Prostate gland (tissue), 2 donors: ENCODE data around the gene DCT. TPM values are rescaled to one million over a fixed set of nuclear protein-coding genes. Genes with fewer than 3 reads are reported as not detected.

Experiments used
- DNase-seq: peaks from one replicate; pipeline ENCODE4 v3.0.0-alpha.2; 2019; ENCODE audit warnings: low spot score
- H3K27ac ChIP-seq, 2 donors: fragments of 200-600 bp; sonication (generic); 2 replicates each; pipeline ENCODE4 v1.5.1; 2017 to 2019
- H3K27me3 ChIP-seq: fragments of 200-600 bp; sonication (generic); replicated peaks from 2 replicates; pipeline ENCODE4 v1.5.1; 2019; ENCODE audit not compliant: insufficient read depth
- H3K36me3 ChIP-seq, 2 donors: fragments of 200-600 bp; sonication (generic); 1 replicate in 1 of 2; 2 replicates in 1 of 2; pipeline versions ENCODE4 v1.5.1 to v1.8.1; 2017 to 2019
- H3K4me1 ChIP-seq: fragments of 200-600 bp; sonication (generic); replicated peaks from 2 replicates; pipeline ENCODE4 v1.5.1; 2019
- H3K4me3 ChIP-seq, 2 donors: fragments of 200-600 bp; sonication (generic); 2 replicates each; pipeline ENCODE4 v1.5.1; 2017 to 2019
- H3K9me3 ChIP-seq: fragments of 200-600 bp; sonication (generic); 2 replicates; pipeline ENCODE4 v1.5.1; 2017
- POLR2A ChIP-seq: fragments of 450-650 bp; IDR thresholded peaks from one replicate; pipeline ENCODE4 v1.6.1; 2016; ENCODE audit warnings: antibody characterized with exemption, mild to moderate bottlenecking
- POLR2AphosphoS5 ChIP-seq: sonication (generic); formaldehyde crosslinking; IDR thresholded peaks from one replicate; pipeline ENCODE4 v1.6.1; 2017; ENCODE audit warnings: antibody characterized with exemption
- WGBS: methylation state at CpG from one replicate; pipeline ENCODE4 v1.1.5; 2018; 5-methylcytosine and 5-hydroxymethylcytosine counted together
- intact Hi-C: fragments of 100-400 bp; cut with DNase I; formaldehyde crosslinking; loops from one replicate; pipeline ENCODE4 v1.14.2; 2022
- total RNA-seq, 2 donors: library from RNA; depleted of rRNA; stranded (reverse); fragments of >200 nt; gene quantifications; one replicate each; pipeline ENCODE4 v1.1.0, GENCODE V29; 2016
- TF ChIP-seq, protein P1 (sequence below), 4 experiments: fragments of 200-600 bp in 2 of 4; fragments of 450-650 bp in 2 of 4; sonication (generic) in 2 of 4; IDR thresholded peaks; 1 replicate in 3 of 4; 2 replicates in 1 of 4; pipeline ENCODE4 v1.5.1; 2016 to 2019; ENCODE audit warnings: antibody characterized with exemption in 4 of 4, mild to moderate bottlenecking in 2 of 4, moderate library complexity in 2 of 4

Gene DCT
- total RNA-seq, 2 donors from 2014 or later, result 0.55 to 3.4 TPM

DNA sequence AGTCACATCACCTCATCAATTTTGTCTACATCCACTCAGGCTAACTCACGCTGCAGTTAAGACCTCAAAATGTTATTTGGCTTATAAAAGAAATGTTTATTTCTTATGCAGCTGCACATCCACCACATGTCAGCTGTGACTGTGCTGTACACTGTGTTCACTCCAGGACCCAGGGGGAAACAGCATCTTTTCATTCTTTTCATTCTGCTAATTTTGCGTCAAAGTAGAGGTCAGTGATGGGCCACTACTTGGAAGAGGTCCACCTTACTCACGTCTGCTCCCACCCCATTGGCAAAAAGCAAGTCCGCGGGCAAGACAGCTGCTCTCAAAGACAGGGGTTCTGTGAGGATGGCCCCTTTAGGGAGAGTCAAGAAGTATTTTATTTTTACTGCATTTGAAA lies 4.5 kb upstream of the DCT start:
- 67% methylated on average over 5 of the region's 5 CpGs for WGBS
- intact Hi-C loops, result no loop called here
- Histone ChIP-seq H3K4me3 (no peak overlapping the region), H3K27me3 (no peaks in the 10 kb centered on the region), H3K36me3 (no peaks in the 10 kb centered on the region), H3K9me3 (no peaks in the 10 kb centered on the region), H3K4me1 (no peaks in the 10 kb centered on the region), H3K27ac (no peak overlapping the region)
- DNase-seq, result no peak
- TF ChIP-seq, protein P1, sequence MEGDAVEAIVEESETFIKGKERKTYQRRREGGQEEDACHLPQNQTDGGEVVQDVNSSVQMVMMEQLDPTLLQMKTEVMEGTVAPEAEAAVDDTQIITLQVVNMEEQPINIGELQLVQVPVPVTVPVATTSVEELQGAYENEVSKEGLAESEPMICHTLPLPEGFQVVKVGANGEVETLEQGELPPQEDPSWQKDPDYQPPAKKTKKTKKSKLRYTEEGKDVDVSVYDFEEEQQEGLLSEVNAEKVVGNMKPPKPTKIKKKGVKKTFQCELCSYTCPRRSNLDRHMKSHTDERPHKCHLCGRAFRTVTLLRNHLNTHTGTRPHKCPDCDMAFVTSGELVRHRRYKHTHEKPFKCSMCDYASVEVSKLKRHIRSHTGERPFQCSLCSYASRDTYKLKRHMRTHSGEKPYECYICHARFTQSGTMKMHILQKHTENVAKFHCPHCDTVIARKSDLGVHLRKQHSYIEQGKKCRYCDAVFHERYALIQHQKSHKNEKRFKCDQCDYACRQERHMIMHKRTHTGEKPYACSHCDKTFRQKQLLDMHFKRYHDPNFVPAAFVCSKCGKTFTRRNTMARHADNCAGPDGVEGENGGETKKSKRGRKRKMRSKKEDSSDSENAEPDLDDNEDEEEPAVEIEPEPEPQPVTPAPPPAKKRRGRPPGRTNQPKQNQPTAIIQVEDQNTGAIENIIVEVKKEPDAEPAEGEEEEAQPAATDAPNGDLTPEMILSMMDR (IDR thresholded peaks at IDR 0.05), result no peak
- TF ChIP-seq POLR2A (no peak), POLR2AphosphoS5 (no peak)

DNA sequence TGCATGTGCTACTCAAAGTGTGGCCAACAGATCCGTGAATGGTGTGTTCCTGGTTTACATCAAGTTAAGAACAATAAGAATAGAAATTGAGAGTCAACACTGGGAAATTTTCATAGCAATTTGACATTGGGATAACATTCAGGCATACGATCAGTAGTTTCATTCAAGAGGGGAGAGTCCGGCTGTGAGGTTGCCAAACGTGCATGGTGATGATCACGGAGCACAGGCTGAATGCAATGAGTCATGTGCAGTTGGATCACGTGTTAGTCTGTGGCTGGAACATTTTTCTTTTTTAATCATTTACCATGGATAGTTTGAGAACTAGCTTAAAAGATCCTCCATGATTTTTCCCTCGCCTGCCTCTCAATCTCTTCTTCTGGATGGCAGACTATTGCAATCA lies 2.5 kb upstream of the DCT start:
- Histone ChIP-seq H3K4me1 (no peaks in the 10 kb centered on the region), H3K27me3 (no peaks in the 10 kb centered on the region), H3K27ac (no peak overlapping the region), H3K9me3 (no peaks in the 10 kb centered on the region), H3K4me3 (no peak overlapping the region), H3K36me3 (no peaks in the 10 kb centered on the region)
- TF ChIP-seq, protein P1 (IDR thresholded peaks at IDR 0.05), result no peak
- TF ChIP-seq POLR2A (no peak), POLR2AphosphoS5 (no peak)
- intact Hi-C loops, result no loop called here
- WGBS, result 74% methylated on average over 7 of the region's 7 CpGs
- no peak for DNase-seq

DNA sequence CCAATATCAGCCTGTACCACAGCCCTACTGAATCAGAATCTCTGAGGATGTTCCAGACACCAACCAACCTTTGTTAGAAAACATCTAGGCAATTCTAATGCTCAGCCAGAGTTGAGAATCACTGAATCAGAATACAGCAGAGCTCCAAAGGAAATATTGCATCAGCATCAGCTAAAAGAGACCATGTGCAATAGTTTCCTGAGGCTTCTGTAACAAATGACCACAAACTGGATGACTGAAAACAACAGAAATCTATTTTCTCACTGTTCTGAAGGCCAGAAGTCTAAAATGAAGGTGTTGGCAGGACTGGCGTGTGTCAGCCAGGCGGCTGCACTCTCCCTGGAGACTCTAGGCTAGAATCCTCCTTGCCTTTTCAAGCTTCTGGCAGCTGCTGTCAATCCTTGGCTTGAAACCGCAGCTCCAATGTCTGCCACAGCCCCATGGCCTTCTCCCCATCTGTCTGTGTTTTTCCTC lies 1.2 kb upstream of the DCT start:
- 80% methylated on average over 3 of the region's 3 CpGs for WGBS
- H3K27ac ChIP-seq, result no peak overlapping the region

GRCh38 chr13:94478913-94479312 lies 569 bp downstream of the DCT start:
- intact Hi-C loops, result no loop called here
- Histone ChIP-seq H3K27ac (no peak overlapping the region), H3K4me1 (no peaks in the 10 kb centered on the region), H3K4me3 (no peak overlapping the region), H3K36me3 (no peaks in the 10 kb centered on the region), H3K27me3 (no peaks in the 10 kb centered on the region), H3K9me3 (no peaks in the 10 kb centered on the region)
- DNase-seq, result no peak
- TF ChIP-seq, protein P1 (IDR thresholded peaks at IDR 0.05), result no peak
- TF ChIP-seq POLR2A (no peak), POLR2AphosphoS5 (no peak)
- WGBS, result 94% methylated on average over 11 of the region's 11 CpGs

More for the DNA sequence above, 1.2 kb upstream of the DCT start:
- Histone ChIP-seq H3K4me1 (no peaks in the 10 kb centered on the region), H3K9me3 (no peaks in the 10 kb centered on the region), H3K27me3 (no peaks in the 10 kb centered on the region), H3K36me3 (no peaks in the 10 kb centered on the region), H3K4me3 (no peak overlapping the region)
- TF ChIP-seq, protein P1 (IDR thresholded peaks at IDR 0.05), result no peak
- TF ChIP-seq POLR2AphosphoS5 (no peak), POLR2A (no peak)
- intact Hi-C loops, result no loop called here
- no peak for DNase-seq

GRCh38 chr13:94470126-94470525 lies 9.4 kb downstream of the DCT start:
- DNase-seq, result no peak
- no peaks in the 10 kb centered on the region for H3K4me1 ChIP-seq
- H3K27ac ChIP-seq, result no peak overlapping the region
- TF ChIP-seq POLR2AphosphoS5, result no peak
- no peak for TF ChIP-seq POLR2A
- TF ChIP-seq, protein P1 (IDR thresholded peaks at IDR 0.05), result no peak
- H3K4me3 ChIP-seq, result no peak overlapping the region
- no peaks in the 10 kb centered on the region for H3K36me3 ChIP-seq
- 94% methylated on average over 2 of the region's 2 CpGs for whole genome bisulfite sequencing
- no peaks in the 10 kb centered on the region for H3K27me3 ChIP-seq
- H3K9me3 ChIP-seq, result no peaks in the 10 kb centered on the region
- intact Hi-C loops, result no loop called here
